ENCODE data around the gene UBQLN3.

UBQLN3 gene

DNA sequence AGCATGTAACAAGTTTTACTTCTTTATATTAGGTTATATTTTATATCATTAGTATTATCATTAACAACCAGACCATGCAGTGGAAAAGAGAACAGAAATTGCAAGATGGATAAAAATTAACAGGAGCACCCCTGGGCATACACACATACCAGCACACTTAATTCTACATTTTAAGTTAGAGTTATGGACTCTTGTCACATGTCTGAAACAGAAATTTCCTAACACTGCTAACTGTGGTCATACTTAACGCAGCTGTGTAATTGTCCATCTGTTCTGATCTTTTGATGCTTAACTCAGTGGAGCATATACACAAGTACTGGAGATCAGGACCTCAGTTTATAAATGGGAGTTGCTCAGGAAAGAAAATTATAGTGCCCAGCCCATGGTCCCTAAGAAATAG, 38.2 kb upstream of the UBQLN3 start:
- no peak overlapping the region for H3K4me3 ChIP-seq (ENCODE audit: low read depth, low read length)
- no peak for DNase-seq (ENCODE audit: low read depth, low spot score)
- TF ChIP-seq, protein P1, sequence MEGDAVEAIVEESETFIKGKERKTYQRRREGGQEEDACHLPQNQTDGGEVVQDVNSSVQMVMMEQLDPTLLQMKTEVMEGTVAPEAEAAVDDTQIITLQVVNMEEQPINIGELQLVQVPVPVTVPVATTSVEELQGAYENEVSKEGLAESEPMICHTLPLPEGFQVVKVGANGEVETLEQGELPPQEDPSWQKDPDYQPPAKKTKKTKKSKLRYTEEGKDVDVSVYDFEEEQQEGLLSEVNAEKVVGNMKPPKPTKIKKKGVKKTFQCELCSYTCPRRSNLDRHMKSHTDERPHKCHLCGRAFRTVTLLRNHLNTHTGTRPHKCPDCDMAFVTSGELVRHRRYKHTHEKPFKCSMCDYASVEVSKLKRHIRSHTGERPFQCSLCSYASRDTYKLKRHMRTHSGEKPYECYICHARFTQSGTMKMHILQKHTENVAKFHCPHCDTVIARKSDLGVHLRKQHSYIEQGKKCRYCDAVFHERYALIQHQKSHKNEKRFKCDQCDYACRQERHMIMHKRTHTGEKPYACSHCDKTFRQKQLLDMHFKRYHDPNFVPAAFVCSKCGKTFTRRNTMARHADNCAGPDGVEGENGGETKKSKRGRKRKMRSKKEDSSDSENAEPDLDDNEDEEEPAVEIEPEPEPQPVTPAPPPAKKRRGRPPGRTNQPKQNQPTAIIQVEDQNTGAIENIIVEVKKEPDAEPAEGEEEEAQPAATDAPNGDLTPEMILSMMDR (IDR thresholded peaks at IDR 0.05; ENCODE audit: low read depth, low read length) = no peak
- in situ Hi-C loops (cut with HindIII; ENCODE audit: low sequenced_read_pairs) = no loop called here

- H3K4me3 ChIP-seq (ENCODE audit: low read depth, low read length) = no peak overlapping the region
- in situ Hi-C loops (cut with HindIII; ENCODE audit: low sequenced_read_pairs) = no loop called here
- DNase-seq (ENCODE audit: low read depth, low spot score) = no peak
- TF ChIP-seq, protein P1 (IDR thresholded peaks at IDR 0.05; ENCODE audit: low read depth, low read length) = no peak
Measured at GRCh38 chr11:5546457-5546856, 36.7 kb upstream of the UBQLN3 start.

- no peak for DNase-seq (ENCODE audit: low read depth, low spot score)
- in situ Hi-C loops (cut with HindIII; ENCODE audit: low sequenced_read_pairs) = no loop called here
- TF ChIP-seq, protein P1 (IDR thresholded peaks at IDR 0.05; ENCODE audit: low read depth, low read length) = no peak
- no peak overlapping the region for H3K4me3 ChIP-seq (ENCODE audit: low read depth, low read length)
Measured at GRCh38 chr11:5541427-5541826, 31.7 kb upstream of the UBQLN3 start.

GRCh38 chr11:5536482-5536881, 26.7 kb upstream of the UBQLN3 start:
- DNase-seq (ENCODE audit: low read depth, low spot score) = no peak
- in situ Hi-C loops (cut with HindIII; ENCODE audit: low sequenced_read_pairs) = no loop called here
- no peak overlapping the region for H3K4me3 ChIP-seq (ENCODE audit: low read depth, low read length)
- TF ChIP-seq, protein P1 (IDR thresholded peaks at IDR 0.05; ENCODE audit: low read depth, low read length) = no peak

GRCh38 chr11:5534046-5534445, 24.3 kb upstream of the UBQLN3 start:
- in situ Hi-C loops (cut with HindIII; ENCODE audit: low sequenced_read_pairs) = no loop called here
- H3K4me3 ChIP-seq (ENCODE audit: low read depth, low read length) = no peak overlapping the region
- TF ChIP-seq, protein P1 (IDR thresholded peaks at IDR 0.05; ENCODE audit: low read depth, low read length) = no peak
- no peak for DNase-seq (ENCODE audit: low read depth, low spot score)

DNA sequence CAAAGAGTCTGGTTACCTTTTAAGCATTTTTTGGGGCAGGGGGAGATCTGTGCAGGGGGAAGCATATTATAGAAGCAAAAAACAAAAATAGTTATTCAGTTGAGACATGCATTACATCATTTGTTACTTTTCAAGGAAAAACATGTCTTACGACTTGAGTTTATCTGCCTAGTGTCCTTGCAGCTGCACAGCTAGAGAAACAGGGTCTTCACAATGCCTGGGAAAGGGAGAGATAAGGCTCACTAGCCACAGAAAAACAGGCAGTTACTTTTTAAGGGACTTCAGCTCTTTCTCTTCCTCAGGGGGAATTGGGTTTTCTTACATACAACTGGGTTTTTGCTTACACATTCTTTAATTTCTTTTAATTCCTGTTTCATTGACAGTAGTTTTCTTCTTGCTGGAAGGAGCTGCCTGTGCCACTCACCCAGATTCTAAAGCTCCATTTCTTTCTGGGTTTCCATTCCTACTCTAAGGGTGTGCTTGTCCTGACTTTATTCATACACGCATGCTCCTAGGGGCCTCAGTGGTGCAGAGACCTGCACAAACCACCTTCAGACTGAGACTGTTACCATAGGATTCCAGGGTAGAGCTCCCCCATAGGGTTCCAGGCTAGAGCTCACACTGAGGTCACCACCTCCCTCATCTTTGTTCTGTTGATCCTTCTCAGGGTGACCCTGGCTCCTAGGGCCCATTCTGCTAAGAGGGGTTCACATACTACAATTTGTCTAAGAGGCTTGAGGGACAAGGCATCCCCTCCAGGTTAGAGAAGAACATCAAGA, 21.5 kb upstream of the UBQLN3 start:
- DNase-seq (ENCODE audit: low read depth, low spot score) = no peak
- H3K4me3 ChIP-seq (ENCODE audit: low read depth, low read length) = no peak overlapping the region
- in situ Hi-C loops (cut with HindIII; ENCODE audit: low sequenced_read_pairs) = no loop called here
- TF ChIP-seq, protein P1 (IDR thresholded peaks at IDR 0.05; ENCODE audit: low read depth, low read length) = no peak

Data from astrocyte of the spinal cord (primary cell).